Adrenal gland (tissue), 5 donors: ENCODE measurements around the gene SIRPB1.

ENCODE experiments used
- POLR2A ChIP-seq, 2 donors: fragments of 450-650 bp; IDR thresholded peaks; one replicate each; pipeline ENCODE4 v1.6.1; 2017; ENCODE audit warnings: antibody characterized with exemption in 2 of 2, mild to moderate bottlenecking in 2 of 2, moderate library complexity in 1 of 2
- TF ChIP-seq, protein P1 (sequence below), 6 experiments: fragments of 450-650 bp in 4 of 6; fragments of 200-600 bp in 2 of 6; sonication (generic) in 1 of 6; IDR thresholded peaks; 1 replicate in 5 of 6; 2 replicates in 1 of 6; pipeline versions ENCODE4 v1.5.1 to v1.8.0; 2016 to 2021; ENCODE audit warnings: antibody characterized with exemption in 6 of 6, mild to moderate bottlenecking in 2 of 6, moderate library complexity in 1 of 6
- donor health status: DM: no; HTN: no; CAD: no.

DNA sequence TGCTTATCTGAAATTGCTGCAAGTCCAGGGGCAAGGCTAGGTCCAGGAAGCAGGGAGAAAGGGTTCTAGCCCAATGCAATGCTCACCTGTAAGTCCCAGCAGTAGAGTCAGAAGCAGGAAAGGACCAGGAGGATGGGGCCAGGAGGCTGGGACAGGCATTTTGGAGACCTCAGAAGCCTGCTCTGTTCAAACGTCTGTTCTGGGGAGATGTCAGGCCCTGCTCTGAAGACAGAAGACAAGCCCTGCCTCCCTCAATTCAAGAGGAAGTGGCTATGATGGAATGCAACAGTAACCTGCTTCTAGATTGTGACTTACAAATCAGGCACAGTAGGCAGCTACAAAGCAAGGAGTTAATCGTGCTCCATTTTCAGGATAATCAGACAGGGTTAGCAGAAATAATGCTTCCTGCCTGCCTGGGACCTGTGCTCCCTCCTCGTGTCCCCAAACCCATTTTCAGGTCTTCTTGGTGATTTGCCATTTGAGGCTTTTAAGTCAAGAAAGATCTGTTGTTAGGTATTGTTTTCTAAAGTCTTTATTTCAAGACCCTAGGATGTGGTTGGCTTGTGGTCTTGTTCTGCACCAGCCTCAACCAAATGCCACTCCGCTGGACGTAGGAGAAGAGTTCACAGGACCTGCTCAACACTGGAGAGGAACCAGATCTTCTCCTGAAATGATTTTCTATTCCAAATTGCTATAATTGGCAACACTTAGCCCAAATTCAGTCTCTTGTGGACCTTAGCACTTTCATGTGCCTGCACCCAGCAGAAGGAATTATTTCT, 37.9 kb upstream of the SIRPB1 start, which contains the start of gene SIRPG:
- no peak for TF ChIP-seq POLR2A (IDR thresholded peaks at IDR 0.05)
- TF ChIP-seq, protein P1, sequence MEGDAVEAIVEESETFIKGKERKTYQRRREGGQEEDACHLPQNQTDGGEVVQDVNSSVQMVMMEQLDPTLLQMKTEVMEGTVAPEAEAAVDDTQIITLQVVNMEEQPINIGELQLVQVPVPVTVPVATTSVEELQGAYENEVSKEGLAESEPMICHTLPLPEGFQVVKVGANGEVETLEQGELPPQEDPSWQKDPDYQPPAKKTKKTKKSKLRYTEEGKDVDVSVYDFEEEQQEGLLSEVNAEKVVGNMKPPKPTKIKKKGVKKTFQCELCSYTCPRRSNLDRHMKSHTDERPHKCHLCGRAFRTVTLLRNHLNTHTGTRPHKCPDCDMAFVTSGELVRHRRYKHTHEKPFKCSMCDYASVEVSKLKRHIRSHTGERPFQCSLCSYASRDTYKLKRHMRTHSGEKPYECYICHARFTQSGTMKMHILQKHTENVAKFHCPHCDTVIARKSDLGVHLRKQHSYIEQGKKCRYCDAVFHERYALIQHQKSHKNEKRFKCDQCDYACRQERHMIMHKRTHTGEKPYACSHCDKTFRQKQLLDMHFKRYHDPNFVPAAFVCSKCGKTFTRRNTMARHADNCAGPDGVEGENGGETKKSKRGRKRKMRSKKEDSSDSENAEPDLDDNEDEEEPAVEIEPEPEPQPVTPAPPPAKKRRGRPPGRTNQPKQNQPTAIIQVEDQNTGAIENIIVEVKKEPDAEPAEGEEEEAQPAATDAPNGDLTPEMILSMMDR (IDR thresholded peaks at IDR 0.05) = no peak
